ENCODE results near the gene TMC3. TPM values are rescaled to one million over a fixed set of nuclear protein-coding genes. Genes with fewer than 3 reads are reported as not detected.

Gene TMC3
- polyA plus RNA-seq, 1 donor = 0.08 TPM

Other genes starting within 250 kb of the TMC3 start
- 0.32 TPM for gene CFAP161, start 239.9 kb downstream of the TMC3 start, polyA plus RNA-seq (ENCODE audit: insufficient read length)
- gene IL16, start 177.3 kb downstream of the TMC3 start, polyA plus RNA-seq (ENCODE audit: insufficient read length) = 9.1 TPM
- 2.8 TPM for gene STARD5, start 50.1 kb downstream of the TMC3 start, polyA plus RNA-seq (ENCODE audit: insufficient read length)